ENCODE data around the gene KLHDC10.
"Not testable (repeated sequence)": the region's sequence is repeated elsewhere in the genome, so short reads cannot be mapped to it uniquely, and the experiment has no call there.

Gene KLHDC10

DNA sequence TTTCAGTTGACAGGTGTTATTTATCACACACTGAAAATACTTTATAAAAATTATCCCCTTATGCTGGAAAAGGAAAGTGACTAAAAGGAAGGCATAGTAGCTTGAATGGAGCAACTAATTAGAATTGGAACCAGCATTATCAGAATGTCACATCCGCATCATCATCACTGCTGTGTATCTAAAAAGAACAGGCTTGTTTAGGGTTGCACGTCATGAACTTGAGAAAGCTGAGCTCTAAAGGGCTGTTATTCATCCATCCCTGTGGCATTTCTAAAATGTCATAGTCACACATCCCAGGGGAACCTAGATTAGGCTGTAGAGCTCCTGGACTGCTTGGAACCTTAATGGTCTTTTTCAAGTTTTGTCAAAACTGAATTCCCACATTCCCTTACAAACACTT is 54.4 kb downstream of the KLHDC10 start:
- Mint-ChIP-seq H3K9me3 (no peaks in the 10 kb centered on the region), H3K4me1 (ENCODE audit: low read depth) (no peaks in the 10 kb centered on the region), H3K36me3 (ENCODE audit: low read depth) (peaks cover 72% of the 10 kb centered on the region), H3K27me3 (no peaks in the 10 kb centered on the region), H3K4me3 (no peak overlapping the region), H3K27ac (no peak overlapping the region)

DNA sequence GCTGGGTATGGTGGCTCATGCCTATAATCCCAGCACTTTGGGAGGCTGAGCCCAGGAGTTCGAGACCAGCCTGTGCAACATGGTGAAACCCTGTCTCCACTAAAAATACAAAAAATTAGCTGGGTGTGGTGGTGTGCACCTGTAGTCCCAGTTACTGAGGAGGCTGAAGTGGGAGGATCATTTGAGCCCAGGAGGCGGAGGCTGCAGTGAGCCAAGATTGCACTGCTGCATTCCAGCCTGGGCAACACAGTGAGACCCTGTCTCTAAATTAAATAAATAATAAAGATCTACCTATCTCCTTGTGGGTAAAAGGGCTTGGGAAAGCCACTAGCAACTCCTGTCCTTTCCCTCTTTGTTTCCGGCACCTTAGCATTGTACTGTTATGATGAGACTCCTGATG is 56.5 kb downstream of the KLHDC10 start:
- H3K4me1 Mint-ChIP-seq (ENCODE audit: low read depth); H3K27me3 Mint-ChIP-seq; H3K4me3 Mint-ChIP-seq; H3K27ac Mint-ChIP-seq; H3K9me3 Mint-ChIP-seq: not testable (repeated sequence)
- H3K36me3 Mint-ChIP-seq (ENCODE audit: low read depth) = peaks cover 72% of the 10 kb centered on the region

DNA sequence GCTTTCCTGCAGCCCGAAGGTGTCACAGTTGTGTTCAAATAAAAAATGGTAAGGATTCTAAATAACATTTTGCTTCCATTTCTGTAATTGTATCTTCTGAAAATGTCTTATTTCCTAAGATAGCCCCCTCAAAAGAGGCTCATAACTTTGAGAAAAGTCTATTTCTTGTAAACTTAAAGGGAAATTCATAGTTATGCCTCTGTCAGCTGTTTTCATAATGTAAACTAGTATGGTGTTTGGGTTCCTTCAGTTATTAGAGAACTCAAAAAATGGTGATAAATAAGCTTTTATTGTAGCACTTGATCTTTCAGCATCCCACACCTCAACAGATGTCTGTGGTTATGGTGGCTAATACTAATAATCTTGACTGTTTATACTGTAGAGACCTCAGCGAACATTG is 57.1 kb downstream of the KLHDC10 start:
- no peaks in the 10 kb centered on the region for H3K9me3 Mint-ChIP-seq
- no peak overlapping the region for H3K4me3 Mint-ChIP-seq
- no peaks in the 10 kb centered on the region for H3K27me3 Mint-ChIP-seq
- no peaks in the 10 kb centered on the region for H3K4me1 Mint-ChIP-seq (ENCODE audit: low read depth)
- H3K27ac Mint-ChIP-seq = no peak overlapping the region
- peaks cover 67% of the 10 kb centered on the region for H3K36me3 Mint-ChIP-seq (ENCODE audit: low read depth)

DNA sequence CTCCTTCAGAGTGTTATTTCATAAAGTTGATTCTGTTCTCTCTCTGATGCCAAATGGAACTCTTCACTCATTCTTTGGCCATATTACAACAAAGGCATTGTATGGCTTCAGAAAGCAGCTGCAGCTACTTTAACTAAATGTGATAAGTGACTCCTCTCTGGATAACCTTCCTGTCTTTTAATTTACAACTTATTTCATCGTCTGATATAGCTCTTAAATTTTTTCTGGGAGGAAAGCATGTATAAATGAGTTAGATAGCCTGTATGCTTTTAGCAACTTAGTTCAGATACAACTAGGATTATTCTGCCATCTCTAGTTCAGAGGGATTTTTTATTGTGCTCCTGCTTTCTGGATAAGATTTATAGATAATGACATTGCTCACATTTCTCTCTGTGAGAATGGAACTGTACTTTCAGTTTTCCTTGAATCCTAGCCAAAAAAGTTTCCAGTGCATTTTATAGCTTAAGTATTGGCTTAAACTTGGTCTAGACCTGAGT is 57.5 kb downstream of the KLHDC10 start:
- Mint-ChIP-seq H3K27ac (no peak overlapping the region), H3K27me3 (no peaks in the 10 kb centered on the region), H3K4me3 (no peak overlapping the region), H3K36me3 (ENCODE audit: low read depth) (peaks cover 62% of the 10 kb centered on the region), H3K9me3 (no peaks in the 10 kb centered on the region), H3K4me1 (ENCODE audit: low read depth) (no peaks in the 10 kb centered on the region)

DNA sequence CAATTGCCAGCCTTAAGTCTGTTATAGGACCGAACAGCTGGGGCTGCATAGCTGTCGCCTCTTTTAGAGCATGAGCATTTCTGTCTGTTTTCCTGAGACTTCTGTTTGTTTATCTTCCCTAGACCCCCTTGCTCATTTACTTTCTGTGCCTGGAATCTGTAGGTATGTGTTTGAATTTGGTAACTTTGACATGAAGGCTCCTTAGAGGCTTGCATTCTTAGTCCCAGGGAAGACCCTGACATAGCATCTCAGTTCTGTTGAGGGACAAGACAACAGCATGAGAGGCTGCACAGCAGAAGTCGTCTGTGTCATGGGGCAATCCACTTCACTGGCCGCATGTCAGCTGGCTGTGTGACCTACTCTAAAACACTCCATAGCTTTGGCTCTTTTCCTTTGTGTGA is 58.7 kb downstream of the KLHDC10 start:
- no peaks in the 10 kb centered on the region for H3K4me1 Mint-ChIP-seq (ENCODE audit: low read depth)
- no peak overlapping the region for H3K27ac Mint-ChIP-seq
- peaks cover 63% of the 10 kb centered on the region for H3K36me3 Mint-ChIP-seq (ENCODE audit: low read depth)
- no peaks in the 10 kb centered on the region for H3K9me3 Mint-ChIP-seq
- H3K4me3 Mint-ChIP-seq = no peak overlapping the region
- H3K27me3 Mint-ChIP-seq = no peaks in the 10 kb centered on the region

DNA sequence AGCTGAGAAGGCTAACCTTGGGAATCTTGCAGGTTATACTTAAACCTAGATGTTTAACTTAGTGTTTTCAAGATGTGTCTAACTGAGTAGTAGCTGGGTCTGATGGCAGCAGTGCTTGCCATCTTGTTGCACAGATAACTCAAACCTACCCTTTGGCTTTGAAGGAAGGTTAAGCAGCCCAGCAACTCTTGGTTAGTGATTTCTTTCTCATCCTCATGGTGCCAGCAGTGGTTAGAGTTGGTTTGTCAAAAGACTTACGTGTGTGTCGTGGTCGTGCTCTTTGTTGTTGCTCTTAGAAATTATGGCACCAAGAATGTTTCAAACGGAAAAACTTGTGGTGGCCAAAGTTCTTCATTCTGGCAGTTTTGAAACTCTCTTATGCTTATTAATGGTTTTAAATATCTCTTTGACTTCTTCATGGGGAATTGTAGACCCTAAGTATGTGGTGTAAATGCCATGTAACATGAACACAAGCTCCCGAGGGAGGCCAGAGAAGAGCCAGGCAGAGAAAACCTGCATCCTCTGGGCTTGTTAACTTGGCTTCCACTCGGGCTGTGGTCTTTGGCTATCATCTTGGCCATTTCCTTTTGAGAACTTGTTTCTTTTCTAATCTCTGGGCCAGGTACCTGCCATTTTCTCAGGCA is 61.0 kb downstream of the KLHDC10 start:
- peaks cover 10% of the 10 kb centered on the region for H3K4me1 Mint-ChIP-seq (ENCODE audit: low read depth)
- H3K27ac Mint-ChIP-seq = no peak overlapping the region
- peaks cover 63% of the 10 kb centered on the region for H3K36me3 Mint-ChIP-seq (ENCODE audit: low read depth)
- H3K4me3 Mint-ChIP-seq = no peak overlapping the region
- no peaks in the 10 kb centered on the region for H3K27me3 Mint-ChIP-seq
- H3K9me3 Mint-ChIP-seq = no peaks in the 10 kb centered on the region

DNA sequence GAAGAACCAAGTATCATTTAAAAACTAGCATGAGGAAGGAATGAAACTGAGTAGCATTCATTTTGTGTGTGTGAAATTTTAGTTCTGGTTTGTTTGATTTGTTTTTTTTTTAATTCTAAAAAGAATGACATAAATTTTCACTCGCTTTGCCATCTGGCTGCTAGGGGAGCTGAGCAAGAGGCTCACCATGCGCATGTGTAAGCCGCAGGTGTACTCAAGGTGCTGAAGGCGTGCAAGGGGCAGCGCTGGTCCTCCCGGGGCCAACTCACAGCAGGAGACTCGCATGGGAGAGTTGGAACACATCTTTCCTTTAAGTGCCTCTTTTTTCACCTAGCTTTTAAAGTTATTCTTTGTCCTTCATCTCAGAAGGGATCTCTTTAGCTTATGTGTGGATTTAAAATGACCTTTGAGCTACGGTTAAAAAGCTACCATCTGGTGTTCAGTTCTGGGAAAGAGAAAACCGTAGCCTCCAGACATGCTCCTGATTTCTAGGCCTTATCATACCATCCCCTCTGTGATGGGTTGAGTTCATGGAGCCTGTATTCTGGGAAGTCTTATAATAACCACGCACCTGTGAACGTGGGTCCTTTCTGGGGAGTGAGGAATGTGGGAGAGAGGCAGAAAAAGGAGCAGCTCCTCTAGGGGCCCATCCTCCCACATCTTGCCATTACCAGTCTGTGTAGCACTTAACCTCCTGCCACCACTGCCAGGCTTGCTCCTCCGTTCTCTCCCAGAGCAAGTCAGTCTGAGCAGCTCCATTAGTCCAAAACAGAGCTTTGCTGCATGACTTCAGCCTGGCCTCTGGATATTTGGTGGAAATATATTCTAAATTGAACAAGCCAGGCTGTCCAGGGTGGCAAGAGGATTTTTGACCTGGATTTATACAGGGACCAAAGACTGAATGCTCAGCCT is 61.9 kb downstream of the KLHDC10 start:
- no peaks in the 10 kb centered on the region for H3K9me3 Mint-ChIP-seq
- H3K36me3 Mint-ChIP-seq (ENCODE audit: low read depth) = peaks cover 60% of the 10 kb centered on the region
- peaks cover 14% of the 10 kb centered on the region for H3K4me1 Mint-ChIP-seq (ENCODE audit: low read depth)
- no peak overlapping the region for H3K4me3 Mint-ChIP-seq
- H3K27ac Mint-ChIP-seq = no peak overlapping the region
- H3K27me3 Mint-ChIP-seq = no peaks in the 10 kb centered on the region

DNA sequence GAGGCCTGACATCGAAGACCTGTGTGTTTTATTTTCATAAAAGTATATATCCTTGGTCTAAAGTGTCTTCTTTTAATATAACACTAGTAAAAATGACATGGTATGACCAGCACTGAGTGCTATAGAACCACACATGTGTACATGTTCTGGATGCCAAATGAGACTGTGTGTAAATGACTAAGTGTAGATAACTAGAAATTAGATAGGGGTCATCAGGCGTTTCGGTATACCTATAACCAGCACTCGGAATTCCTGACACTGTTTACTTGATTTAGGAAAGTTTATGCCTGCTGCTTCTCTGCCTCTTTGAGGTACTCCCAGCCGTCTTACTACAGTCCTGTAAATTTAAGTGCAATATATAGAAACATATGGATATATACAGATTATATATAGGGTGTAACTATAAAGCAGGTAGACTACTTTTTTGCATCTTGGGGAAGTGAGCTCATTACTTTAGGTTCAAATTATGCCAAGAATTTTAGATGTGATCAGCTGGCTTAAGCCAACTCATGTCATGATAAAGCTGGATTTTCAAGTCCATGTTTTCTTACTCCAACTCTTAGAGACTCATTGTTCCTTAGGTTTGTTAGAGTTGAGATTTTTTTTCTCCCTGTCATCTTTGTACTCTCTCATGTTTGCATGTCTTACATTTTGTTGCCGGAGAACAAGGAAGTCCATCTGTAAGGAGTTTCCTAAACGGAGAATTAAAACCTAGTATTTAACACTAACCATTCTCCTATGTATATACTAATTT is 62.9 kb downstream of the KLHDC10 start:
- no peak overlapping the region for H3K27ac Mint-ChIP-seq
- peaks cover 59% of the 10 kb centered on the region for H3K36me3 Mint-ChIP-seq (ENCODE audit: low read depth)
- H3K9me3 Mint-ChIP-seq = no peaks in the 10 kb centered on the region
- H3K4me1 Mint-ChIP-seq (ENCODE audit: low read depth) = peaks cover 14% of the 10 kb centered on the region
- no peak overlapping the region for H3K4me3 Mint-ChIP-seq
- H3K27me3 Mint-ChIP-seq = no peaks in the 10 kb centered on the region

DNA sequence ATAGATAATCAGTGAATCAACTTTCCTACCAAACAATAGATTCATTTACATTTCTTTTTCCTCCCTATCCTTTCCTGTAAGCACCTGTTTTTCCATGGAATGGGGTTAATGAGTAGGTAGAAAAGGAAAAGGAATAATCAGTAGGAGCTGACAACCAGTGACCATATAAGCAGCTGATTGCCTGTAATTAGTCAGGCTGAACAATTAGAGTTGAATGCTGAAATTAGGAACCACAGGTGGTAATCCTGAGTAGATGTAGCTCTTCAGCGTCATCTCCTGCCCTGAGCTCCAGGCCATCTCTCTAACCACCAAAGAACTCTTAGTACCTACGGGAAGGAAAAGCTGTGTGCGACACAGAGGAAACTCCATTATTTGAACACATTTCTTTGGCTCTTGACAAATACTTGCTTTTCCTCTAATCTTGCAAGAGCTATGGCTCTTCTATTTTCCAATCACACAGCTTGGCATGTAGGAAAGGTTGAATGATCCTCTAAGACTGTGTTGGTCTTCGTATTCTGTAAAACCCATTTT is 63.8 kb downstream of the KLHDC10 start:
- Mint-ChIP-seq H3K36me3 (ENCODE audit: low read depth) (peaks cover 57% of the 10 kb centered on the region), H3K9me3 (no peaks in the 10 kb centered on the region), H3K27me3 (no peaks in the 10 kb centered on the region), H3K27ac (no peak overlapping the region), H3K4me3 (no peak overlapping the region), H3K4me1 (ENCODE audit: low read depth) (peaks cover 14% of the 10 kb centered on the region)

DNA sequence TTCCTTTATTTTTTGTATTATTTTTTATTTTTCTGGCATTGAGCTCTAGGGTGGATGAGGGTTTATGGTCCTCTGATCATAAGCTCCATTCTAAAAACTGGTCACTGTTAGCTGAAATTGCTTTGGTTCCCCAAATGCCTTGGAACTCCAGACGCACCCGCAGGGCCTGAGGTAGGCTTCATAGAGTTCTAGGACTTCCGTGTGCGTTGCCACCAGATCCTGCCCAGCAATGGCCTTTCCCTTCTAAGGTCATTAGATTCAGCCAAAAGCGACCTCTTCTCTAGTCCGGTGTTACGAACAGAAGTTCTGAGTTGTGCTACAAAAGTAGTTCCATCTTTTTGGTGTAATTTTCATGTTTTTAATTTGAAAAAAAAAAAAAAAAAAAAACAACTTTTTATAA is 64.4 kb downstream of the KLHDC10 start:
- Mint-ChIP-seq H3K36me3 (ENCODE audit: low read depth) (peaks cover 55% of the 10 kb centered on the region), H3K27me3 (no peaks in the 10 kb centered on the region), H3K9me3 (no peaks in the 10 kb centered on the region), H3K27ac (no peak overlapping the region), H3K4me1 (ENCODE audit: low read depth) (peaks cover 14% of the 10 kb centered on the region), H3K4me3 (no peak overlapping the region)

DNA sequence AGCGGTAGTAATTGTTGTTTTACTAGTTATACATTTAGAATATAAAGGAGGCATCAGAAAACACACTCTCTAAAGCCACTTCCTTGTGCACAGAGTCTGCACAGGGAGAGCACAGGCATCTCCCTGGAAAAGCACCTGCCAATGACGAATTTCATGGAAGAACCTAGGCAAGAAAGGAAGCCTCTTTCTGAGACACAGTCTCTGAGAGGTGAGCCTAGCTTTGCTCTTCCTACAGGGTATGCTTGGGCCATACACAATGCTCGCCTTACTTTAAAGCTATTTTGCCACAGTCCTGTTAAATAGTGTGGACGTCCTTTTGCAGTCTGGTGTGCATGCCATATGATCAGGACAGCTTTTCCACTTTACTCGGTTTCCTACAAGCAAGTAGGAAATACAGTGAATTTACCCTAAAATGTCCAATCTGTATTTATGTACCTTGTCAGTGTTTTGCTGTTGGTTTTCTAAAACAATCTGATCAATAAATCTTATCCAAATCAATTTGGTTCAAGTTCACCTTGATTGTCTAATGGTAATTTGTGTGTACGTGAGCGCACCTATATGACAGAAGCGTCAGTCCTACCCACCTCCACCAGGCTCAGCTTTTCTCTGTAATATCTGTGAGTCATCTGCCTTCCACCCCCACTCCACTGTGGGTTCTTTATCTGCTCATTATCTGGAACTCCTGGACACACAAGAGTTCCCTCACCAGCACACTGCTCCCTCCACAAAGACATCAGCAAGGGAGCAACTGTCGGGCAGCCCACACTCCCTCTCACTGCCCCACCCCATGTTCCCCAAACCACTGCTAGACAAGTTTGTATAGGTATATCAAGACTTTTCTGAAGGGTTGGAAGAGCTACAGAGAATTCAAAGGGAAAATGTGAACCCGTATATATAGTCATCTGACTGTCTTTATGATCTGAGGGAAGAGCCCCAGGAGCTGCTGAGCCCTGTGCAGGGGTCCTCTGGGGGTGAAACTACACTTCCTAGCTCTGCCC is 65.2 kb downstream of the KLHDC10 start:
- Mint-ChIP-seq H3K4me1 (ENCODE audit: low read depth) (peaks cover 21% of the 10 kb centered on the region), H3K4me3 (no peak overlapping the region), H3K9me3 (no peaks in the 10 kb centered on the region), H3K27me3 (no peaks in the 10 kb centered on the region), H3K36me3 (ENCODE audit: low read depth) (peaks cover 56% of the 10 kb centered on the region), H3K27ac (no peak overlapping the region)

DNA sequence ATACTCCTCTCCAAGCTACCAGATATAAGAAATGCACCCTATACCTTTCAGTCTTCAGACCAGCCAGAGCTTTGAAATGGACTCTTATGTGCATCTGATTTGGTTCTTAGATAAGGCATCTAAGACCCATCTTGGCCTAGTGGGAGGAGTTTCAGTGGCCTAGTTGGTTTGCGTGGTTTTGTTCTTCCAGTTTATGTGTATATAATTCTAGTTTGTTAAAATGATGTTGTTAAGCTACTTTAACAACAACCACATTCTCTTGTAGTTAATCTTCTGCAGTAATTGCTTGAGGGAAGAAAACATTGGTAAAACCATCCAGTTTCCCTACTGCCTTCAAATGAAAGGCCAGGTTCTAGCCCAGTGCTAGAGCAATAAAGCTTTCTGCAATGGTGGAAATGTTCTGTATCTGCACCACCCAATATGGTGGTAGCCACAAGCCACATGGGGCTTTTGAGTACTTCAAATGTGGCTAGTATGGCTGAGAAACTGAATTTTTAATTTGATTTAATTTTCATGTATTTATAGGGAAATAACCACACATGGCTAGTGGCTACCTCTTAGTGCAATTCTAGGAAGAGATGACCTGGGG is 66.3 kb downstream of the KLHDC10 start:
- H3K27me3 Mint-ChIP-seq = no peaks in the 10 kb centered on the region
- no peak overlapping the region for H3K27ac Mint-ChIP-seq
- peaks cover 26% of the 10 kb centered on the region for H3K4me1 Mint-ChIP-seq (ENCODE audit: low read depth)
- H3K9me3 Mint-ChIP-seq = no peaks in the 10 kb centered on the region
- peaks cover 47% of the 10 kb centered on the region for H3K36me3 Mint-ChIP-seq (ENCODE audit: low read depth)
- H3K4me3 Mint-ChIP-seq = no peak overlapping the region

DNA sequence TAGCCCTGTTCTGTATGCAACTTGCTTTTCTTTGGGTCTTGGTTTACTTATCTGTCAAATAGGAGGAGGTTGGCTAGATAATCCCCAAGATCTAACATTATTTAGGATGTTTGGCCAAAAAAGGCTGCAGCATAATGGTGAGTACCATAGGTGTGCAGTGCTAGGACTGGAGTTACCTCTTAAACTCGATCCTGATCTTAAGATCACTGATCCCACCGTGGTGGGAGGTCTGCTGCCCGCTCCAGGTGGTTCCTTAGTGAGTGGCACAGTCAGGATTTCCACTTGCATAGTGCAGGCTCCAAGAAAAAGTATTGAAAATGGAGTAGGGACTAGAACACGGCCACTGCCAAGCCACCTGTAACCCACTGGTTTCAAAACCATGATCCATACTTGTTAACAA is 66.9 kb downstream of the KLHDC10 start:
- H3K4me3 Mint-ChIP-seq = no peak overlapping the region
- no peaks in the 10 kb centered on the region for H3K9me3 Mint-ChIP-seq
- H3K36me3 Mint-ChIP-seq (ENCODE audit: low read depth) = peaks cover 45% of the 10 kb centered on the region
- H3K27me3 Mint-ChIP-seq = no peaks in the 10 kb centered on the region
- H3K4me1 Mint-ChIP-seq (ENCODE audit: low read depth) = peaks cover 28% of the 10 kb centered on the region
- H3K27ac Mint-ChIP-seq = no peak overlapping the region

All from stimulated activated naive CD8-positive, alpha-beta T cell treated with anti-CD3 and anti-CD28 coated beads, Interleukin-15, Interleukin-2, amounts not matched to agents 100 ng/mL and 50 ng/mL, for 24 hours (primary cell).